NOMO-1 treated with DMSO at 0.1 percent for 48 hours (cell line): ENCODE data around the gene RAPGEF5.

Experiments used
- DNase-seq: peaks from one replicate; lab custom pipeline; 2025; ENCODE audit not compliant: unreplicated experiment; lab: John Stamatoyannopoulos, UW

The RAPGEF5 gene

GRCh38 chr7:22129166-22129565 is 227.8 kb downstream of the RAPGEF5 start:
- DNase-seq = no peak

GRCh38 chr7:22128528-22128920 is 228.4 kb downstream of the RAPGEF5 start:
- no peak for DNase-seq

- no peak for DNase-seq
These were observed 229.0 kb downstream of the RAPGEF5 start for GRCh38 chr7:22127835-22128527.

GRCh38 chr7:22125436-22125835 is 231.5 kb downstream of the RAPGEF5 start:
- DNase-seq = no peak

- no peak for DNase-seq
These were observed 232.0 kb downstream of the RAPGEF5 start for GRCh38 chr7:22124941-22125340.

- DNase-seq = no peak
These were observed 233.8 kb downstream of the RAPGEF5 start for GRCh38 chr7:22123139-22123538.

- DNase-seq = no peak
These were observed 235.1 kb downstream of the RAPGEF5 start for GRCh38 chr7:22121702-22122474.

- no peak for DNase-seq
These were observed 236.4 kb downstream of the RAPGEF5 start for GRCh38 chr7:22120391-22121053.

- no peak for DNase-seq
These were observed 239.7 kb downstream of the RAPGEF5 start for GRCh38 chr7:22117222-22117621.

GRCh38 chr7:22116451-22117030 is 240.4 kb downstream of the RAPGEF5 start:
- no peak for DNase-seq

- no peak for DNase-seq
These were observed 241.3 kb downstream of the RAPGEF5 start for GRCh38 chr7:22115689-22116088.

- no peak for DNase-seq
These were observed 242.4 kb downstream of the RAPGEF5 start for GRCh38 chr7:22114440-22114981.

- DNase-seq = no peak
These were observed 243.9 kb downstream of the RAPGEF5 start for GRCh38 chr7:22113041-22113440.

GRCh38 chr7:22111661-22112060 is 245.3 kb downstream of the RAPGEF5 start:
- no peak for DNase-seq

GRCh38 chr7:22110881-22111280 is 246.1 kb downstream of the RAPGEF5 start:
- DNase-seq = no peak

- peak; percentile 59 for DNase-seq
These were observed 246.6 kb downstream of the RAPGEF5 start for GRCh38 chr7:22110227-22110839.

GRCh38 chr7:22109761-22110160 is 247.2 kb downstream of the RAPGEF5 start:
- DNase-seq = no peak

GRCh38 chr7:22108151-22108845 is 248.7 kb downstream of the RAPGEF5 start:
- no peak for DNase-seq

GRCh38 chr7:22105550-22105949 is 251.4 kb downstream of the RAPGEF5 start:
- no peak for DNase-seq
